ENCODE data around the gene CENPW. TPM values are rescaled to one million over a fixed set of nuclear protein-coding genes. Genes with fewer than 3 reads are reported as not detected.

The CENPW gene
- total and polyA plus RNA-seq, 2 experiments from 2014 or later = 16.5 to 303 TPM

- ATAC-seq = no peak
- Histone ChIP-seq H3K4me1 (ENCODE audit: insufficient read depth) (no peaks in the 10 kb centered on the region), H3K4me2 (no peak overlapping the region), H4K20me1 (replicated peaks; ENCODE audit: insufficient read depth) (no peaks in the 10 kb centered on the region), H3K27me3 (ENCODE audit: insufficient read depth) (no peaks in the 10 kb centered on the region), H3K9me2 (ENCODE audit: insufficient read depth) (0 out of 2 replicates have a peak, but pooled peaks cover 4% of the 10 kb centered on the region), H3F3A (replicated peaks; ENCODE audit: low read depth) (no peaks in the 10 kb centered on the region), H2AFZ (no peak overlapping the region), H3K79me2 (replicated peaks; ENCODE audit: insufficient read depth) (no peaks in the 10 kb centered on the region), H3K27ac (ENCODE audit: low read depth) (no peak overlapping the region), H3K36me3 (ENCODE audit: insufficient read depth) (no peaks in the 10 kb centered on the region), H3K4me3 (no peak overlapping the region)
- Mint-ChIP-seq H3K4me1 (no peaks in the 10 kb centered on the region), H3K9me3 (no peaks in the 10 kb centered on the region; the same call in 2 of the 3 replicates), H3K4me3 (no peak overlapping the region), H3K27ac (no peak overlapping the region), H3K36me3 (ENCODE audit: low read depth) (no peaks in the 10 kb centered on the region), H3K27me3 (ENCODE audit: insufficient read depth, low read depth, poor library complexity) (peaks cover 2% of the 10 kb centered on the region)
- DNase-seq (ENCODE audit: low spot score) = no peak
- TF ChIP-seq REST (IDR thresholded peaks at IDR 0.05; ENCODE audit: unreplicated experiment) (no peak), CTCF (conservative IDR thresholded peaks at IDR 0.05; ENCODE audit: low read depth in 2 of 2) (no peak), POLR2AphosphoS5 (IDR thresholded peaks at IDR 0.05; ENCODE audit: low read depth) (no peak), ZNF114 (CRISPR knock-in tag; IDR thresholded peaks at IDR 0.05) (no peak), STAT1 (IDR thresholded peaks at IDR 0.05; ENCODE audit: unreplicated experiment) (no peak)
Measured at GRCh38 chr6:126318797-126319196, 21.1 kb upstream of the CENPW start.

GRCh38 chr6:126333729-126334128 is 6.2 kb upstream of the CENPW start:
- no peak overlapping the region for H2AFZ ChIP-seq
- H3K27ac ChIP-seq (ENCODE audit: low read depth) = no peak overlapping the region
- H3K36me3 ChIP-seq (ENCODE audit: insufficient read depth) = no peaks in the 10 kb centered on the region
- H3F3A ChIP-seq (replicated peaks; ENCODE audit: low read depth) = no peaks in the 10 kb centered on the region
- H3K4me3 Mint-ChIP-seq = no peak overlapping the region
- no peaks in the 10 kb centered on the region for H3K36me3 Mint-ChIP-seq (ENCODE audit: low read depth)
- no peaks in the 10 kb centered on the region for H3K27me3 Mint-ChIP-seq (ENCODE audit: insufficient read depth, low read depth, poor library complexity)
- no peaks in the 10 kb centered on the region for H3K9me3 Mint-ChIP-seq
- no peaks in the 10 kb centered on the region for H3K79me2 ChIP-seq (replicated peaks; ENCODE audit: insufficient read depth)
- H3K27ac Mint-ChIP-seq = no peak overlapping the region
- no peaks in the 10 kb centered on the region for H3K4me1 Mint-ChIP-seq
- H3K27me3 ChIP-seq (ENCODE audit: insufficient read depth) = no peaks in the 10 kb centered on the region
- no peaks in the 10 kb centered on the region for H4K20me1 ChIP-seq (replicated peaks; ENCODE audit: insufficient read depth)
- ATAC-seq (no peak), DNase-seq (ENCODE audit: low spot score) (no peak)
- no peaks in the 10 kb centered on the region for H3K4me1 ChIP-seq (ENCODE audit: insufficient read depth)
- no peaks in the 10 kb centered on the region for H3K9me2 ChIP-seq (ENCODE audit: insufficient read depth)
- no peak overlapping the region for H3K4me3 ChIP-seq
- H3K4me2 ChIP-seq = no peak overlapping the region
- no peak for TF ChIP-seq ZNF331 (CRISPR knock-in tag; IDR thresholded peaks at IDR 0.05; ENCODE audit: low read depth)
- no peak for TF ChIP-seq ZNF462 (CRISPR knock-in tag; IDR thresholded peaks at IDR 0.05)
- TF ChIP-seq STAT1 (IDR thresholded peaks at IDR 0.05; ENCODE audit: unreplicated experiment) = no peak
- no peak for TF ChIP-seq NANOG (IDR thresholded peaks at IDR 0.05; ENCODE audit: borderline replicate concordance)
- TF ChIP-seq ZNF114 (CRISPR knock-in tag; IDR thresholded peaks at IDR 0.05) = no peak
- TF ChIP-seq JUNB (IDR thresholded peaks at IDR 0.05; ENCODE audit: unreplicated experiment) = no peak
